Cardiac muscle cell (in vitro differentiated cells and primary cell): Measurements from ENCODE around the gene OR56B1. TPM values are rescaled to one million over a fixed set of nuclear protein-coding genes. Genes with fewer than 3 reads are reported as not detected.
"Not testable (repeated sequence)": the region's sequence is repeated elsewhere in the genome, so short reads cannot be mapped to it uniquely, and the experiment has no call there.

ENCODE experiments used
- DNase-seq, 2 donors: peaks; one replicate each; pipeline versions ENCODE4 v3.0.0 to v3.0.0-alpha.2; 2010 to 2017; ENCODE audit warnings: low read depth in 1 of 2, low spot score in 1 of 2
- H3K27ac ChIP-seq: fragments of 200-600 bp; sonication (generic); 2 replicates; pipeline ENCODE4 v1.5.1; 2016
- H3K27me3 ChIP-seq: fragments of 200-600 bp; sonication (generic); 2 replicates; pipeline ENCODE4 v1.6.0; 2016; ENCODE audit warnings: control low read depth
- H3K36me3 ChIP-seq: fragments of 200-600 bp; sonication (generic); 2 replicates; pipeline ENCODE4 v1.5.1; 2016; ENCODE audit warnings: control low read depth
- H3K4me1 ChIP-seq: fragments of 200-600 bp; sonication (generic); 2 replicates; pipeline ENCODE4 v1.8.1; 2017; ENCODE audit warnings: low read depth, mild to moderate bottlenecking, mixed run types
- H3K4me3 ChIP-seq: fragments of 200-600 bp; sonication (generic); 2 replicates; pipeline ENCODE4 v1.5.1; 2016; ENCODE audit warnings: mild to moderate bottlenecking
- H3K9me3 ChIP-seq: fragments of 200-600 bp; sonication (generic); 2 replicates; pipeline ENCODE4 v1.5.1; 2017; ENCODE audit warnings: low read depth, mild to moderate bottlenecking, control low read depth
- CTCF ChIP-seq: IDR thresholded peaks from 2 replicates; pipeline ENCODE4 v1.5.1; 2012; ENCODE audit warnings: low read depth, mild to moderate bottlenecking, low read length
- polyA plus RNA-seq: library from polyadenylated mRNA; unstranded; fragments of >200 nt; fragmentation: Nextera tagmentation; extraction: Ambion mirVana; gene quantifications from 2 replicates; pipeline ENCODE4 v1.2.1, GENCODE V29; 2016
- total RNA-seq: library from RNA; depleted of rRNA; stranded (reverse); fragments of >200 nt; gene quantifications from 2 replicates; pipeline ENCODE4 v1.2.3, GENCODE V29; 2016

The OR56B1 gene
- not detected in 2 replicates for total RNA-seq
- not detected in 2 replicates for polyA plus RNA-seq

- no peak for TF ChIP-seq CTCF
- no peaks in the 10 kb centered on the region for H3K9me3 ChIP-seq
- H3K36me3 ChIP-seq = no peaks in the 10 kb centered on the region
- no peak within 1 kb of the TSS for H3K27ac ChIP-seq
- no peak within 1 kb of the TSS for H3K4me3 ChIP-seq
- no peaks in the 10 kb centered on the region for H3K4me1 ChIP-seq
- DNase-seq = no peak
- H3K27me3 ChIP-seq = peaks cover 5% of the 10 kb centered on the region
Measured at GRCh38 chr11:5736396-5736795, at the start of gene OR56B1. TSS of gene OR56B1 (plus strand) at chr11:5736448. CDS start at chr11:5736517, 69 bp downstream.

- Histone ChIP-seq H3K36me3 (no peaks in the 10 kb centered on the region), H3K27ac (no peak overlapping the region), H3K4me1 (no peaks in the 10 kb centered on the region), H3K4me3 (no peak overlapping the region), H3K9me3 (no peaks in the 10 kb centered on the region), H3K27me3 (no peaks in the 10 kb centered on the region)
- no peak for DNase-seq
- no peak for TF ChIP-seq CTCF
Measured at GRCh38 chr11:5688482-5688881, 47.8 kb upstream of the OR56B1 start.

GRCh38 chr11:5689551-5689983 lies 46.7 kb upstream of the OR56B1 start, which contains the start of gene TRIM22:
TSS of gene TRIM22 (plus strand) at chr11:5689790. CDS start at chr11:5696233, 6,443 bp downstream.
- peak in 1 of 2 donors; percentile 84 for DNase-seq
- no peaks in the 10 kb centered on the region for H3K9me3 ChIP-seq
- H3K4me3 ChIP-seq = no peak within 1 kb of the TSS
- no peaks in the 10 kb centered on the region for H3K36me3 ChIP-seq
- no peak within 1 kb of the TSS for H3K27ac ChIP-seq
- no peaks in the 10 kb centered on the region for H3K27me3 ChIP-seq
- no peaks in the 10 kb centered on the region for H3K4me1 ChIP-seq
- TF ChIP-seq CTCF = no peak

- no peaks in the 10 kb centered on the region for H3K27me3 ChIP-seq
- no peak overlapping the region for H3K4me3 ChIP-seq
- no peaks in the 10 kb centered on the region for H3K9me3 ChIP-seq
- TF ChIP-seq CTCF = no peak
- no peaks in the 10 kb centered on the region for H3K4me1 ChIP-seq
- H3K27ac ChIP-seq = no peak overlapping the region
- H3K36me3 ChIP-seq = no peaks in the 10 kb centered on the region
- peak in 1 of 2 donors; percentile 52 for DNase-seq
Measured at GRCh38 chr11:5690216-5690615, 46.0 kb upstream of the OR56B1 start.

GRCh38 chr11:5690736-5691135 lies 45.5 kb upstream of the OR56B1 start:
- H3K4me3 ChIP-seq = no peak overlapping the region
- DNase-seq = peak in 1 of 2 donors; percentile 46
- H3K36me3 ChIP-seq = no peaks in the 10 kb centered on the region
- no peaks in the 10 kb centered on the region for H3K27me3 ChIP-seq
- no peaks in the 10 kb centered on the region for H3K9me3 ChIP-seq
- no peaks in the 10 kb centered on the region for H3K4me1 ChIP-seq
- H3K27ac ChIP-seq = no peak overlapping the region
- TF ChIP-seq CTCF = no peak

GRCh38 chr11:5691238-5691963 lies 44.8 kb upstream of the OR56B1 start:
- not testable (repeated sequence) for H3K27me3 ChIP-seq, H3K9me3 ChIP-seq, H3K4me3 ChIP-seq, H3K27ac ChIP-seq, DNase-seq, H3K4me1 ChIP-seq, H3K36me3 ChIP-seq
